GM19467 (cell line): ENCODE data around the gene ITPRIP.

Experiments used
- ATAC-seq: cut with Tn5 transposase; IDR thresholded peaks from one replicate; pipeline ENCODE4 v1.9.1; 2021; ENCODE audit warnings: mild to moderate bottlenecking, moderate library complexity; ENCODE audit not compliant: unreplicated experiment

ITPRIP gene

DNA sequence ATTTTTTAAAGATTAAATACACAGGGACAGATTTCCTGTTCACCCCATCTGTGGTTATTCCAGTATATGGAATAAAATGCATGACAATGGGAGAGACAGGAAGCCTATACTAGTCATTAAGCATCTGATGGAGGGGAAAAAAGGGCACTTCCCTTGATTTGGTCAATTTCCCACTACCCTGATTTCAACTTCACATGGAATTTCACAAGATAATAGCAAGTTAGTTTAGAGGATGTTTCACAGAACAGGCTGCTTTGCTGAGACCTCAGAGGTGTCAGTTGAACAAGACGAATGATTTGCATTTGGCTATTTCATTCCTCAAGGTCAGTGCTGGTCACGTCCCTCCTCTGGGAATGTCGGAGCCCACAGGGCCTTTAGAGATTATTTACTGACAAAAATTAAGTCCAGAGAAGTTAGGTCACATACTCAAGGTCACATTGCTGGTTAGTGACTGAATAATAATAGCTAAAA is 4.7 kb upstream of the ITPRIP start:
- no peak for ATAC-seq

DNA sequence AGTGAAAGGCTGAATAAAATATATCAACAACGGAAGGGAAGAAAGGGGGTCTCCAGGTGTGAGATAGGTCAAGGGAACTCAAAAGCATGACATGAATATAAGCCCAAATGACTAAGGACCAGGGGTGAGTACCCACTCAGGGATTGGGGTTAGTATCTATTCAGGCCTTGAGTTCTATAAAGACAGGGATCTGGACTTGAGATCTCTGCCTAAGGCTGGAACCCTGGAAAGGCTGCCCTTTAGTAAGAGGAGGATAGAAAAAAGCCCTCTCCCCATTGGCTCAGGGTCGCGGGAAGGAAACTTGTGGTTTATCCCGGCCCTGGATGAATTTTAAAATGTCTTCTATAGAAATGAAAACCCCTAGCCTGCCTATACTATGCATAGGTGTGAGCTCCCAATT is 2.4 kb upstream of the ITPRIP start:
- ATAC-seq, result no peak

GRCh38 chr10:104340111-104340526 is 1.9 kb upstream of the ITPRIP start:
- ATAC-seq, result no peak

DNA sequence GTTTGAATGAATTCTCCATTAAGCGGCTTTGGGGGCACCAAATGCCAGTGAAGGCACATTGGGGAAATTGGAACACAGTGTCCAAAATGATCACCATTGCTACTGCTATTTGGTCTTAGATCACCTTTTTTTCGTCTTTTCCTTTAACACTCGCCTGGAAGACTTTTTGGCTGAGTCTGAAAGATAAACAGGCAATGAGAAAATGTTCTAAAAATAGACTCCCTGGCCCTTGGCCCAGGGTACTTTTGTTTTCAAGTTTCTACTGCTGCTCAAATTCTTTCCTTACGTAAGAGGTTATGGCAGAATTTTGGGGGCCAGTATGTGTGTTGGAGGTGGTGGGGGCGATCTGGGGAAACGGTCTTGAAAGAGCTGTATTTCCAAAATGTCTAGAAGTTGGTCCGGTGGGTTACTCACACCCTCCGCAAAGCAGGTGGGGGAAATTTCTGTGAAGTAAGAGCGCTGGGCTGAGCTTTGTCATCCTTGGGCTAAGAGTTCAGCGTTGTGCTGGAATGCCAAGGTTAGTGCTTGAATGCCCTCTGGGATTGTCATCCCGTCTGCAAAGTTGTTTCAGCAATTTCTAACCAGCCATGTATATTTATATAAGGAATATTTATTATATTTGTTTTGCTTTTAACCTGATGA is 1.3 kb upstream of the ITPRIP start:
- ATAC-seq, result no peak

DNA sequence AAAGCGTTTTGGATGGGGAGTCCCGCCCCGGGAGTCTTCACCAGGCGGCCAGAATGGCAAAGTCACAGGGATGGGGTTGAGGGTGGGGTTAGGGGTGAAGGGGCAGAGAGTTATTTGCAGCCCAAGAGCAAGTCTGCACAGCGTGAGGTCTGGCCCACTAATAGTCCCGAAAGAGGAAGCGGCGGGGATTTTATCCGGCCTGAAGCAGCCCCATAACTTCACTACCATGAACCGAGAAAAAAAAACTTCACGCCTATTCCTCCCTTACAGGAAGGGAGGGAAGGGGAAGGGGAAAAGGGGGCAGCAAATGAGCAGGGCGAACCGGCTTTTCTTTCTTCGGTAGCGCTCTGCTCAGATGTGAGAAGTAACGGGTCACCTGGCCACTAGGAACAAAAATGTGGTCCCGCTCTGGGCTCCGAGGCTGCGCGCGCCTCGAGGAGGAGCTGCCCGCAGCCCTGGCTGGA is 712 bp downstream of the ITPRIP start:
- peak; percentile 38 for ATAC-seq

- no peak for ATAC-seq
These were observed 1.3 kb downstream of the ITPRIP start for GRCh38 chr10:104336821-104337467.

DNA sequence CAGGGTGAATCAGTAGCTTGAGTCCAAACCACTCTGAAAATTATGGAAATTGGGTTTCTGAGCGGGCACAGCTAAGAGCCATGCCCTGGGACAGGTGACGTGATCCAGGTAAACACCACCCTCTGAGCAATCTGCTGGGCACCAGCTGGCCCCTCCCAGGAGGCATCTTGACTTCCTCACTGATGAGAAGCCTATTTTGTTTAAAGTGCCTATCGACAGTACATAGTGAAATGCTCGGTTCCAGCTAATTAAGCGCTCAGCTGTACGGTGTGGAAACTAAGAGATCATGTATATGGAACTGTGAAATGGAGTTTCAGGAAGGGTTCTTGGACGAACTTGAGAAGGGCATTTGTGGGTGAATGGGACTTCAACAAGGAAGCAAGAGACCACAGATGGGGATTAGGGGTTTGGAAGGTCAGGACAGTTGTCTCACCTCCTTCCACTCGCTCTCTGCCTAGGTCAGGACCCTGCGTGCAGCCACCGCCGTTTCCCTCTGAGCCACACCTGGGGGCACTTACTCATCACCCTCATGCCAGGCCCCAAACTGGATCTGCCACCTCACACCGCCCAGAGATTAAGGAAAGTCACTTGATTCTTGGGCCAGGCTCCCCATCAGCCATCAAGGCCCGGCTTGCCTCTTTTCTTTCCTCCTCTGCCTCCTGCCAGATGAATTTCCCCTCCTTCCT is 3.2 kb downstream of the ITPRIP start:
- no peak for ATAC-seq

- no peak for ATAC-seq
These were observed 3.7 kb downstream of the ITPRIP start for GRCh38 chr10:104334561-104334960.

- ATAC-seq, result no peak
These were observed 4.4 kb downstream of the ITPRIP start for GRCh38 chr10:104333728-104334373.

- no peak for ATAC-seq
These were observed 5.1 kb downstream of the ITPRIP start for GRCh38 chr10:104333032-104333727.

DNA sequence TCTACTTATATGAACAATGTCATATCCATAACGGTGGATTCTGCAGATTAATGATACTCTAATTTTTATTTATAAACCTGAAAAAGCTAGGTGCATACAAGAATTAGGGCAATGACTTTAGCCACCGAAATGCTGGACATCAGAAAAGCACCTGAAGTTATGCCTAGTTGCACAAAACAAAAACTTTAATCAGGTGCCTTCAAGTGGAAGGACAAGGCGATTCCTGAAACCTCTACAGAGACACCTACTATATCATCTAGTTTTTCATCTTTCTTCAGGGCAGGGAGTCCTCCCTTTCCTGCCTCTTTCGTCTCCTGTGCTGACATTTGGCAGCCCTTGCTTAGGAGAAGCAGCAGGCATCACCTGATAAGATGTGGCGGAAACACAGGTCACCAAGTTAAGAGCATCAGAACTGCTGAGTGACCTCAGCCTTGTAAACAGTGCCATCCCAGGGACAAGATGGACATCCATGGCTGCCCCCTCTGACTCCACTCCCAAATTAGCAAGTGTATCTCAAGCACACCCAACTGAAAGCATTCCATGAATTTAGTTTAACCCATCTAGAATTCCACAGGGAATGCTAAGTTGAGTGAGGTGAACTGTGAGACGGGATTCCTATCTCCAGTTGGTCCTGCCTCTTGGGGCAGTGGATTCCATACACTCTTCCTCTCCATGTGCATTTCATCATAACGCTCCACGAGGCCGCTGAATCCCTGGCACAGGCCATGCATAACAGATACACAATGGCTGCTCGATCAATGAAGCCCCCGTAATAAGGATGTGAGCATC is 5.8 kb downstream of the ITPRIP start:
- no peak for ATAC-seq

- ATAC-seq, result no peak
These were observed 6.9 kb downstream of the ITPRIP start for GRCh38 chr10:104331208-104331838.

DNA sequence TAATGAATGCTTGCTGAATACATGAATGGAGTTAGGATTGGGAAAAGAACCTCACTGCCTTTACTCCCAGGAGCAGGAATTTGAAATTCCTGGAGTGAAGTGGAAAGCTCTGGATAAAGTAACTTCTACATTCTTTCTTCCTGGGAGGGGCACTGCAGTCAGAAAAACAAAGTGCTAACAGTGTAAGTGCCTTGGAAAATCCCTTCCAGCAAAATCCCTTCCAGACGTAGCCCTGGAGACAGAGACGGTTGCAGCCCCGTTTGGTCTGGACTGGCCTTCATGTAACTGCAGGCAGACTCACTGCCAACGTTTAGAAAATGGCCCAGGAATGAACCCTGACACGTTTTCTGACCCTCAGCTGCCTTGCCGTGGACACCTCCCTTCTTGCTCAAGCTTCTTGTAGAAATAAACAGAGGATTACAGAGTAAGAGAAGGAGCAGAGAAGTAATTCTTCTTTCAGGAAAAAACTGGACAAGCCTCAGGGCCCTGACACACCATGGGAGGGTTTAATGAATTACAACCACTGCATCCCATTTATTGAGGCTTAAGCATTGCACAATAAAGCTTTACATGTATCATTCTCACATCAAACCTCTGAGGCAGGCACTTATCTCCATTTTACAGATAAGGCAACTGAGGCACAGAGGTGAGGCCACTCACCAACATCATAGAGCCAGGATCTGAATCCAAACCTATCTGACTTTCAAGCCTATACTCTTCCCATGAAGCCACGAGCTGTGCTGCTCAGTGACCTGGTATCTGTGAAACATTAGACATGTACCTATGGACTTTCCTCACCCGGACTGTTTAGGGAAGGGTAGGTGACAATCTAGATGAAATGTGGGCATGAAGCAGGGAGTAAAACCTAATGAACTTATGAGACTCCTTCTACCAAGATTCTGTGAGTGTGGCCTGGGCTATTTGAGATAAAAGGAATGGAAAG is 7.8 kb downstream of the ITPRIP start:
- no peak for ATAC-seq

DNA sequence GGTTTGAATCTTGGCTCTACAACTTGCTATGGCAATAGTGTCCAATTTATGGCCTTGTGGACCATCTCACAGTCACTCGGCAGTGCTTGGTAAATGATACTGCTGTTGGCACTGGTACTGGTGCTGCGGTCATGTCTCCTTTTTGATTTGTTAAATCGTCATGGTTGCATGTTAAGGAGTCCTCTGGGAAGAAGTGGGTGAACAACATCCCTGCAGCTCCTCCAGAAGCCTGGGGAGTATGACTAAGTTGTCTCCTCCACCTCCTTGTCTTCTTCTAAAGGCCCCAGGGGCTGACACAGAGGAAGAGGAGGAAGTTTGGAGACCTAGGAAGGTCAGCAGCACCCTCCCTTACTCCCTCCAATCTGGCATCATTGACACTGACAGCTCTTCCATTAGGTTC is 8.5 kb downstream of the ITPRIP start:
- ATAC-seq, result no peak

DNA sequence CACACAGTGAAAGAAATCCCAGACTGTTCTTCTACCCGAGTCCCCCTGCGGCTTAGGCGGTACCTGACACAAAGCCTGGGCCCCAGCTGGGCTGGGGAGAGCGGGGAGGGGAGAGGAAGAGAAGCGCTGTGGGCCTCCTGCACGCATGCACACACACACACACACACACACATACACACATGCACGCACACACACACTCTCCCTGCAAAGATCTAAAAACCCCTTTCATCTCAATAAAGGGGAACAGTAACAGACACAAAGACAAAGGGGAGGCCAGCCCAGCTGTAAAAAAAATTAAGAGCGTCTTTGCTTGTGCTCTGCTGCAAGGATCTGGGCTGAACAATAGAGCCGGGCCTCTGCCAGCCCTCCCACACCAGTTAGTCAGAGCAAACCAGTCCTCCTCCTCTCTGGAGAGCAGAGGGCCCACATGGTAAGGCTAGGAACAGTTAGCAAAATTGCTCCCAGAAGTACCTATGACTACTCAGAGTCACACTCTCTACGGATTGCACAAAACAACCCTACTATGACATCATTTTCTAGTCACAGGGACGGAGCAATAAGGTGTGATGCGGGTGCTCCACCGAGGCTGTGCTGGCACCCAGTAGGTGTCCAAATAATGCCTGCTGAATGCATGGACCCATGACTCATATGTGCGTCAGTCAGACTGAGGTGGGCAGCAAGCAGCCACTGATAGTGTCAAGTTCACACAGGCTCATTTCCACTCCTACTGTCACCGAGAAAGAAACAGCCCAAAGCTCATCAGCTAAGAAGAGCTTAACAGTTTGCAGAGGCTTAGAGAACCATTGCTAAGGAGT is 9.2 kb downstream of the ITPRIP start:
- no peak for ATAC-seq

GRCh38 chr10:104328646-104328895 is 9.7 kb downstream of the ITPRIP start:
- ATAC-seq, result no peak

- ATAC-seq, result no peak
These were observed 10.3 kb downstream of the ITPRIP start for GRCh38 chr10:104327745-104328645.
